CD14-positive monocyte (primary cell): Measurements from ENCODE around the gene SSTR5. TPM values are rescaled to one million over a fixed set of nuclear protein-coding genes. Genes with fewer than 3 reads are reported as not detected.

Experiments
- DNase-seq, 3 donors: peaks; one replicate each; pipeline ENCODE4 v3.0.0-alpha.2; 2011 to 2022
- H2AFZ ChIP-seq: 2 replicates; pipeline ENCODE4 v1.6.0; 2012; ENCODE audit warnings: mild to moderate bottlenecking, low read depth, low read length, inconsistent platforms; ENCODE audit not compliant: insufficient read depth, poor library complexity, severe bottlenecking
- H3K27ac ChIP-seq, 2 donors: 1 replicate in 1 of 2; 2 replicates in 1 of 2; pipeline ENCODE4 v1.5.1; 2012 to 2013; ENCODE audit warnings: low read length in 2 of 2, control low read depth in 1 of 2, inconsistent platforms in 1 of 2, low read depth in 1 of 2, mild to moderate bottlenecking in 1 of 2
- H3K27me3 ChIP-seq, 2 donors: one replicate each; pipeline versions ENCODE4 v1.6.0 to v1.6.1; 2011 to 2013; ENCODE audit warnings: low read length in 2 of 2; ENCODE audit not compliant: control insufficient read depth in 2 of 2, insufficient read depth in 2 of 2
- H3K36me3 ChIP-seq, 2 donors: replicated peaks in 1 of 2; 1 replicate in 1 of 2; 2 replicates in 1 of 2; pipeline versions ENCODE4 v1.5.1 to v1.6.1; 2012 to 2013; ENCODE audit warnings: low read length in 2 of 2, control low read depth in 1 of 2, inconsistent platforms in 1 of 2, mild to moderate bottlenecking in 1 of 2; ENCODE audit not compliant: insufficient read depth in 2 of 2, control insufficient read depth in 1 of 2
- H3K4me1 ChIP-seq, 2 donors: 1 replicate in 1 of 2; 2 replicates in 1 of 2; pipeline versions ENCODE4 v1.5.1 to v1.6.1; 2012 to 2013; ENCODE audit warnings: low read length in 2 of 2, control low read depth in 1 of 2, inconsistent platforms in 1 of 2, mild to moderate bottlenecking in 1 of 2, moderate library complexity in 1 of 2; ENCODE audit not compliant: insufficient read depth in 2 of 2, control insufficient read depth in 1 of 2
- H3K4me2 ChIP-seq: replicated peaks from 2 replicates; pipeline ENCODE3; 2012; ENCODE audit warnings: low read length, moderate library complexity, mild to moderate bottlenecking; ENCODE audit not compliant: poor library complexity, severe bottlenecking; ENCODE audit errors: extremely low read depth
- H3K4me3 ChIP-seq, 3 experiments: fragments of 200-600 bp in 1 of 3; sonication (generic) in 1 of 3; replicated peaks in 1 of 3; 1 replicate in 2 of 3; 2 replicates in 1 of 3; pipeline ENCODE4 v1.5.1; 2011 to 2013; ENCODE audit warnings: low read length in 3 of 3, mild to moderate bottlenecking in 3 of 3, control low read depth in 2 of 3, low read depth in 2 of 3, inconsistent platforms in 1 of 3, moderate library complexity in 1 of 3
- H3K79me2 ChIP-seq: 2 replicates; pipeline ENCODE4 v1.6.0; 2012; ENCODE audit warnings: mild to moderate bottlenecking, control low read depth, inconsistent platforms, low read length, moderate library complexity; ENCODE audit not compliant: insufficient read depth
- H3K9ac ChIP-seq: 2 replicates; pipeline ENCODE4 v1.6.0; 2017; ENCODE audit warnings: low read length, mild to moderate bottlenecking; ENCODE audit not compliant: insufficient read depth, poor library complexity, severe bottlenecking
- H3K9me3 ChIP-seq, 2 donors: replicated peaks in 1 of 2; 1 replicate in 1 of 2; 2 replicates in 1 of 2; pipeline versions ENCODE4 v1.5.1 to v1.6.1; 2012 to 2013; ENCODE audit warnings: low read length in 2 of 2, control low read depth in 1 of 2; ENCODE audit not compliant: control insufficient read depth in 1 of 2, insufficient read depth in 1 of 2
- H4K20me1 ChIP-seq: 2 replicates; pipeline ENCODE4 v1.6.0; 2012; ENCODE audit warnings: mild to moderate bottlenecking, low read length, control low read depth, moderate library complexity; ENCODE audit not compliant: insufficient read depth
- H3K27ac Mint-ChIP-seq, 7 donors: one replicate each; pipeline ENCODE4 v1.8.0; 2020; ENCODE audit warnings: mild to moderate bottlenecking in 7 of 7, mixed read lengths in 7 of 7, moderate library complexity in 6 of 7, inconsistent platforms in 2 of 7
- H3K27me3 Mint-ChIP-seq, 3 donors: one replicate each; pipeline ENCODE4 v1.8.0; 2021 to 2022; ENCODE audit warnings: low read depth in 3 of 3, mild to moderate bottlenecking in 3 of 3, mixed read lengths in 3 of 3, moderate library complexity in 3 of 3, inconsistent platforms in 1 of 3
- H3K36me3 Mint-ChIP-seq, 2 donors: one replicate each; pipeline ENCODE4 v1.8.0; 2020; ENCODE audit warnings: mixed read lengths in 2 of 2, inconsistent platforms in 1 of 2, mild to moderate bottlenecking in 1 of 2
- H3K4me1 Mint-ChIP-seq: one replicate; pipeline ENCODE4 v1.8.0; 2020; ENCODE audit warnings: mild to moderate bottlenecking, mixed read lengths
- H3K4me3 Mint-ChIP-seq, 2 donors: one replicate each; pipeline ENCODE4 v1.8.0; 2020; ENCODE audit warnings: mild to moderate bottlenecking in 2 of 2, mixed read lengths in 2 of 2, moderate library complexity in 1 of 2
- H3K9me3 Mint-ChIP-seq, 7 donors: one replicate each; pipeline ENCODE4 v1.8.0; 2020 to 2022; ENCODE audit warnings: mixed read lengths in 7 of 7, mild to moderate bottlenecking in 6 of 7, moderate library complexity in 6 of 7, inconsistent platforms in 2 of 7
- CTCF ChIP-seq: fragments of 200-600 bp; IDR thresholded peaks from one replicate; pipeline ENCODE4 v1.8.0; 2022; ENCODE audit warnings: antibody characterized with exemption, mild to moderate bottlenecking
- WGBS: methylation state at CpG from one replicate; pipeline ENCODE4 v1.1.5; 2013; ENCODE audit warnings: missing lambda C conversion rate; ENCODE audit not compliant: insufficient coverage; 5-methylcytosine and 5-hydroxymethylcytosine counted together
- intact Hi-C, 2 donors: fragments of 100-400 bp; cut with micrococcal nuclease; formaldehyde crosslinking; loops; one replicate each; pipeline versions ENCODE4 v1.15.0 to v1.15.1; 2023
- polyA plus RNA-seq, 3 donors: library from polyadenylated mRNA; depleted of rRNA in 1 of 3; unstranded in 2 of 3; stranded (reverse) in 1 of 3; fragments of 300-500 nt in 2 of 3; fragments of >200 nt in 1 of 3; fragmentation: Illumina TruSeq in 2 of 3; gene quantifications; 1 replicate in 2 of 3; 2 replicates in 1 of 3; pipeline ENCODE4 v1.2.3, GENCODE V29; 2012 to 2021

SSTR5 gene
- polyA plus RNA-seq, 3 donors, result not detected

GRCh38 chr16:1070084-1070863 is 2.3 kb upstream of the SSTR5 start:
- Mint-ChIP-seq H3K4me3 (no peak overlapping the region), H3K27me3 (peaks cover 27 to 77% (median 44%) of the 10 kb centered on the region in 3 donors), H3K4me1 (no peaks in the 10 kb centered on the region), H3K27ac (no peak overlapping the region), H3K36me3 (no peaks in the 10 kb centered on the region), H3K9me3 (peaks cover 0 to 3% (median 2%) of the 10 kb centered on the region in 7 donors)
- no peaks in the 10 kb centered on the region for H3K36me3 ChIP-seq
- H3K4me3 ChIP-seq, result no peak overlapping the region
- H3K79me2 ChIP-seq, result no peaks in the 10 kb centered on the region
- H3K9me3 ChIP-seq, result no peaks in the 10 kb centered on the region
- no peak for DNase-seq
- no peaks in the 10 kb centered on the region for H4K20me1 ChIP-seq
- TF ChIP-seq CTCF, result no peak
- H3K4me1 ChIP-seq, result no peaks in the 10 kb centered on the region
- no peak overlapping the region for H3K27ac ChIP-seq
- no peak overlapping the region for H3K4me2 ChIP-seq
- H2AFZ ChIP-seq, result no peak overlapping the region
- intact Hi-C loops, result no loop called here
- no peak overlapping the region for H3K9ac ChIP-seq
- 27% methylated on average over 31 of the region's 32 CpGs for WGBS
- peaks cover 0 to 41% of the 10 kb centered on the region in 2 donors for H3K27me3 ChIP-seq

- Histone ChIP-seq H3K4me1 (no peaks in the 10 kb centered on the region), H2AFZ (no peak overlapping the region), H3K79me2 (no peaks in the 10 kb centered on the region), H3K36me3 (no peaks in the 10 kb centered on the region), H3K27ac (no peak overlapping the region), H3K4me2 (no peak overlapping the region), H3K9me3 (no peaks in the 10 kb centered on the region), H3K9ac (no peak overlapping the region), H3K27me3 (peaks cover 0 to 35% of the 10 kb centered on the region in 2 donors), H3K4me3 (no peak overlapping the region), H4K20me1 (no peaks in the 10 kb centered on the region)
- H3K27ac Mint-ChIP-seq, result no peak overlapping the region
- DNase-seq, result no peak
- intact Hi-C loops, result no loop called here
- H3K4me1 Mint-ChIP-seq, result no peaks in the 10 kb centered on the region
- peaks cover 0 to 3% (median 0%) of the 10 kb centered on the region in 7 donors for H3K9me3 Mint-ChIP-seq
- 27% methylated on average over 10 of the region's 16 CpGs for WGBS
- no peak for TF ChIP-seq CTCF
- no peaks in the 10 kb centered on the region for H3K36me3 Mint-ChIP-seq
- H3K27me3 Mint-ChIP-seq, result peaks cover 24 to 72% (median 38%) of the 10 kb centered on the region in 3 donors
- no peak overlapping the region for H3K4me3 Mint-ChIP-seq
Observed at GRCh38 chr16:1070864-1071408, 1.6 kb upstream of the SSTR5 start.
